Neural cell (in vitro differentiated cells): ENCODE results near the gene PHF21B. TPM values are rescaled to one million over a fixed set of nuclear protein-coding genes. Genes with fewer than 3 reads are reported as not detected.

ENCODE experiments used
- H2AFZ ChIP-seq: fragments of 200-600, 300-800 bp; sonication (generic), shearing (Covaris generic); 2 replicates; pipeline ENCODE4 v1.6.0; 2014; ENCODE audit warnings: low read depth, mild to moderate bottlenecking, antibody characterized with exemption, low read length, moderate library complexity
- H3F3A ChIP-seq: fragments of 200-600 bp; shearing (Covaris generic); 2 replicates; pipeline ENCODE4 v1.6.1; 2016; ENCODE audit warnings: mild to moderate bottlenecking, moderate library complexity, mixed read lengths, antibody characterized with exemption, low read length; ENCODE audit not compliant: insufficient read depth, poor library complexity, severe bottlenecking
- H3K27ac ChIP-seq: fragments of 200-600, 300-800 bp; sonication (generic), shearing (Covaris generic); 2 replicates; pipeline ENCODE4 v1.5.1; 2014; ENCODE audit warnings: mild to moderate bottlenecking, low read length, moderate library complexity
- H3K27me3 ChIP-seq: fragments of 300-800, 200-600 bp; sonication (generic), shearing (Covaris generic); 2 replicates; pipeline ENCODE4 v1.6.0; 2014; ENCODE audit warnings: mild to moderate bottlenecking, low read depth, low read length, moderate library complexity; ENCODE audit not compliant: insufficient read depth
- H3K36me3 ChIP-seq: fragments of 300-800, 200-600 bp; sonication (generic), shearing (Covaris generic); 2 replicates; pipeline ENCODE4 v1.5.1; 2014; ENCODE audit warnings: mild to moderate bottlenecking, antibody characterized with exemption, low read length, moderate library complexity; ENCODE audit not compliant: insufficient read depth
- H3K4me2 ChIP-seq: fragments of 300-800, 200-600 bp; sonication (generic), shearing (Covaris generic); 2 replicates; pipeline ENCODE4 v1.6.0; 2014; ENCODE audit warnings: mild to moderate bottlenecking, low read length
- H3K4me3 ChIP-seq: fragments of 300-800, 200-600 bp; sonication (generic), shearing (Covaris generic); 2 replicates; pipeline ENCODE4 v1.5.1; 2014; ENCODE audit warnings: mild to moderate bottlenecking, low read length, moderate library complexity
- H3K79me2 ChIP-seq: fragments of 200-600 bp; shearing (Covaris generic); replicated peaks from 2 replicates; pipeline ENCODE4 v1.6.0; 2014; ENCODE audit warnings: mild to moderate bottlenecking, low read length, moderate library complexity; ENCODE audit not compliant: insufficient read depth
- H3K9ac ChIP-seq: fragments of 300-800, 200-600 bp; sonication (generic), shearing (Covaris generic); 2 replicates; pipeline ENCODE4 v1.6.1; 2016; ENCODE audit warnings: mild to moderate bottlenecking, low read length, mixed read lengths
- H3K9me2 ChIP-seq: fragments of 200-600 bp; shearing (Covaris generic); 2 replicates; pipeline ENCODE4 v1.6.1; 2016; ENCODE audit warnings: mild to moderate bottlenecking, low read length, mixed read lengths; ENCODE audit not compliant: insufficient read depth
- H3K9me3 ChIP-seq: fragments of 200-600, 300-800 bp; sonication (generic), shearing (Covaris generic); 2 replicates; pipeline ENCODE4 v1.6.1; 2016; ENCODE audit warnings: mild to moderate bottlenecking, mixed run types, low read length, moderate library complexity, mixed read lengths
- H4K20me1 ChIP-seq: fragments of 200-600 bp; shearing (Covaris generic); 2 replicates; pipeline ENCODE4 v1.6.1; 2016; ENCODE audit warnings: mild to moderate bottlenecking, mixed run types; ENCODE audit not compliant: insufficient read depth
- EP300 ChIP-seq: fragments of 450-650 bp; conservative IDR thresholded peaks from 2 replicates; pipeline ENCODE4 v1.6.1; 2014; ENCODE audit warnings: antibody characterized with exemption, mild to moderate bottlenecking, moderate library complexity; ENCODE audit not compliant: poor library complexity, severe bottlenecking
- EZH2 ChIP-seq: fragments of 200-600, 300-800 bp; shearing (Covaris generic), sonication (generic); IDR thresholded peaks from 2 replicates; pipeline ENCODE4 v1.6.1; 2014; ENCODE audit warnings: antibody characterized with exemption, low read length, borderline replicate concordance, mild to moderate bottlenecking; ENCODE audit not compliant: insufficient read depth, poor library complexity, severe bottlenecking
- MXI1 ChIP-seq: fragments of 450-650 bp; conservative IDR thresholded peaks from 2 replicates; pipeline ENCODE4 v1.6.1; 2014; ENCODE audit warnings: antibody characterized with exemption, mild to moderate bottlenecking; ENCODE audit not compliant: poor library complexity, severe bottlenecking
- POLR2AphosphoS5 ChIP-seq: IDR thresholded peaks from 2 replicates; pipeline ENCODE4 v1.6.1; 2012
- RAD21 ChIP-seq: fragments of 450-650 bp; conservative IDR thresholded peaks from 2 replicates; pipeline ENCODE4 v1.6.1; 2014; ENCODE audit warnings: antibody characterized with exemption, mild to moderate bottlenecking, moderate library complexity
- SMC3 ChIP-seq: fragments of 450-650 bp; conservative IDR thresholded peaks from 2 replicates; pipeline ENCODE4 v1.6.1; 2014; ENCODE audit warnings: antibody characterized with exemption, mild to moderate bottlenecking, moderate library complexity; ENCODE audit not compliant: poor library complexity
- TAF1 ChIP-seq: IDR thresholded peaks from 2 replicates; pipeline ENCODE4 v1.6.1; 2012; ENCODE audit warnings: low read depth
- polyA plus RNA-seq: library from polyadenylated mRNA; depleted of rRNA; stranded (reverse); fragments of >200 nt; gene quantifications from 2 replicates; pipeline ENCODE4 v1.2.3, GENCODE V29; 2014
- TF ChIP-seq, protein P1 (sequence below): IDR thresholded peaks from 2 replicates; pipeline ENCODE4 v1.6.1; 2012; ENCODE audit warnings: borderline replicate concordance
- TF ChIP-seq, protein P2 (sequence below): fragments of 450-650 bp; IDR thresholded peaks from 2 replicates; pipeline ENCODE4 v1.5.1; 2014; ENCODE audit warnings: antibody characterized with exemption, mild to moderate bottlenecking, moderate library complexity; ENCODE audit not compliant: poor library complexity, severe bottlenecking

Gene PHF21B
- polyA plus RNA-seq, 1 donor from 2014 or later = 49.5 TPM

DNA sequence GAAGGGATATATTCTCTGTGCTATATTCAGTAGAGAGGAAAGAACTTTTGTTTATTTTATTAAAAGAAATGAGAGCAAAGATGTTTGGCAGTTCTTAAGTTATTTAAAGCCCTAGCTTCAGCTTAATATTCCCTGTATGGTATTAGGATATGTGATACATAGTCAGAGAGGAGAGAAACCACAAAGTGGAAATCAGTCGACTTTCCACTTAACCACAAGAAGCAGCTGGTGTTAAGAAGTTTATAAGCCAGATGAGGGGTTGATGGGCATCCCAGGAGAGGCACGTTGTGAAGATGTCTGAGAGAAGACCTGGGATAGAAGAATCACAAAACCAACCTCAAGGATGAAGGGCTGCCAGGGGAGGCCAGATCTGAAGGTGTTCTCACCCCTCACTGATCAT, 23.3 kb upstream of the PHF21B start:
- H3K27ac ChIP-seq = no peak overlapping the region
- H3K4me2 ChIP-seq = no peak overlapping the region
- no peaks in the 10 kb centered on the region for H3K9me3 ChIP-seq
- no peak overlapping the region for H2AFZ ChIP-seq
- no peaks in the 10 kb centered on the region for H3K9me2 ChIP-seq
- H3K27me3 ChIP-seq = no peaks in the 10 kb centered on the region
- TF ChIP-seq MXI1 (no peak), RAD21 (no peak), POLR2AphosphoS5 (no peak), EZH2 (no peak)
- H3K9ac ChIP-seq = no peak overlapping the region
- no peaks in the 10 kb centered on the region for H3F3A ChIP-seq
- H4K20me1 ChIP-seq = no peaks in the 10 kb centered on the region
- H3K4me3 ChIP-seq = no peak overlapping the region
- H3K79me2 ChIP-seq = no peaks in the 10 kb centered on the region
- H3K36me3 ChIP-seq = no peaks in the 10 kb centered on the region

DNA sequence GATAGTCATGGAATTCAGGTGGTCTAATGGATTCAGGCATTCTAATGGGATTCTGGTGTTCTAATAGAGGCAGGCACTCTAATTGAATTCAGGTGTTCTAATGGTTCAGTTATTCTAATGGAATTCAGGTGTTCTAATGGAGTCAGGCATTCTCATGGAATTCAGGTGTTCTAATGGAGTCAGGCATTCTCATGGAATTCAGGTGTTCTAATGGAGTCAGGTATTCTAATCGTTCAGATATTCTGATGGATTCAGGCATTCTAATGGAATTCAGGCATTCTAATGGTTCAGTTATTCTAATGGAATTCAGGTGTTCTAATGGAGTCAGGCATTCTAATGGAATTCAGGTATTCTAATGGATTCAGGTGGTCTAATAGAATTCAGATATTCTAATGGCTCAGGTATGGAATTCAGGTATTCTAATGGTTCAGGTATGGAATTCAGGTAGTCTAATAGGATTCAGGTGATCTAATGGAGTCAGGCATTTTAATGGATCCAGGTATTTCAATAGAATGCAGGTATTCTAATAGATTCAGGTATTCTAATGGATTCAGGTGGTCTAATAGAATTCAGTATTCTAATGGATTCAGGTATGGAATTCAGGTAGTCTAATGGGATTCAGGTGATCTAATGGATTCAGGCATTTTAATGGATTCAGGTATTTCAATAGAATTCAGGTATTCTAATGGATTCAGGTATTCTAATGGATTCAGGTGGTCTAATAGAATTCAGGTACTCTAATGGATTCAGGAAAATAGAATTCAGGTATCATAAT, 22.0 kb upstream of the PHF21B start:
- Histone ChIP-seq H3K9me2 (no peaks in the 10 kb centered on the region), H3K79me2 (no peaks in the 10 kb centered on the region), H4K20me1 (no peaks in the 10 kb centered on the region), H3K4me3 (no peak overlapping the region), H3F3A (no peaks in the 10 kb centered on the region), H3K27me3 (no peaks in the 10 kb centered on the region), H3K9me3 (no peaks in the 10 kb centered on the region), H3K36me3 (no peaks in the 10 kb centered on the region), H3K9ac (no peak overlapping the region), H3K4me2 (no peak overlapping the region), H2AFZ (no peak overlapping the region), H3K27ac (no peak overlapping the region)
- no peak for TF ChIP-seq POLR2AphosphoS5
- no peak for TF ChIP-seq MXI1
- TF ChIP-seq, protein P1, sequence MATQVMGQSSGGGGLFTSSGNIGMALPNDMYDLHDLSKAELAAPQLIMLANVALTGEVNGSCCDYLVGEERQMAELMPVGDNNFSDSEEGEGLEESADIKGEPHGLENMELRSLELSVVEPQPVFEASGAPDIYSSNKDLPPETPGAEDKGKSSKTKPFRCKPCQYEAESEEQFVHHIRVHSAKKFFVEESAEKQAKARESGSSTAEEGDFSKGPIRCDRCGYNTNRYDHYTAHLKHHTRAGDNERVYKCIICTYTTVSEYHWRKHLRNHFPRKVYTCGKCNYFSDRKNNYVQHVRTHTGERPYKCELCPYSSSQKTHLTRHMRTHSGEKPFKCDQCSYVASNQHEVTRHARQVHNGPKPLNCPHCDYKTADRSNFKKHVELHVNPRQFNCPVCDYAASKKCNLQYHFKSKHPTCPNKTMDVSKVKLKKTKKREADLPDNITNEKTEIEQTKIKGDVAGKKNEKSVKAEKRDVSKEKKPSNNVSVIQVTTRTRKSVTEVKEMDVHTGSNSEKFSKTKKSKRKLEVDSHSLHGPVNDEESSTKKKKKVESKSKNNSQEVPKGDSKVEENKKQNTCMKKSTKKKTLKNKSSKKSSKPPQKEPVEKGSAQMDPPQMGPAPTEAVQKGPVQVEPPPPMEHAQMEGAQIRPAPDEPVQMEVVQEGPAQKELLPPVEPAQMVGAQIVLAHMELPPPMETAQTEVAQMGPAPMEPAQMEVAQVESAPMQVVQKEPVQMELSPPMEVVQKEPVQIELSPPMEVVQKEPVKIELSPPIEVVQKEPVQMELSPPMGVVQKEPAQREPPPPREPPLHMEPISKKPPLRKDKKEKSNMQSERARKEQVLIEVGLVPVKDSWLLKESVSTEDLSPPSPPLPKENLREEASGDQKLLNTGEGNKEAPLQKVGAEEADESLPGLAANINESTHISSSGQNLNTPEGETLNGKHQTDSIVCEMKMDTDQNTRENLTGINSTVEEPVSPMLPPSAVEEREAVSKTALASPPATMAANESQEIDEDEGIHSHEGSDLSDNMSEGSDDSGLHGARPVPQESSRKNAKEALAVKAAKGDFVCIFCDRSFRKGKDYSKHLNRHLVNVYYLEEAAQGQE = no peak
- no peak for TF ChIP-seq RAD21
- TF ChIP-seq SMC3 = no peak
- TF ChIP-seq EZH2 = no peak
- TF ChIP-seq EP300 = no peak
- TF ChIP-seq TAF1 = no peak
- TF ChIP-seq, protein P2, sequence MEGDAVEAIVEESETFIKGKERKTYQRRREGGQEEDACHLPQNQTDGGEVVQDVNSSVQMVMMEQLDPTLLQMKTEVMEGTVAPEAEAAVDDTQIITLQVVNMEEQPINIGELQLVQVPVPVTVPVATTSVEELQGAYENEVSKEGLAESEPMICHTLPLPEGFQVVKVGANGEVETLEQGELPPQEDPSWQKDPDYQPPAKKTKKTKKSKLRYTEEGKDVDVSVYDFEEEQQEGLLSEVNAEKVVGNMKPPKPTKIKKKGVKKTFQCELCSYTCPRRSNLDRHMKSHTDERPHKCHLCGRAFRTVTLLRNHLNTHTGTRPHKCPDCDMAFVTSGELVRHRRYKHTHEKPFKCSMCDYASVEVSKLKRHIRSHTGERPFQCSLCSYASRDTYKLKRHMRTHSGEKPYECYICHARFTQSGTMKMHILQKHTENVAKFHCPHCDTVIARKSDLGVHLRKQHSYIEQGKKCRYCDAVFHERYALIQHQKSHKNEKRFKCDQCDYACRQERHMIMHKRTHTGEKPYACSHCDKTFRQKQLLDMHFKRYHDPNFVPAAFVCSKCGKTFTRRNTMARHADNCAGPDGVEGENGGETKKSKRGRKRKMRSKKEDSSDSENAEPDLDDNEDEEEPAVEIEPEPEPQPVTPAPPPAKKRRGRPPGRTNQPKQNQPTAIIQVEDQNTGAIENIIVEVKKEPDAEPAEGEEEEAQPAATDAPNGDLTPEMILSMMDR = no peak
